H1 (cell line): ENCODE results near the gene NANOS3. TPM values are rescaled to one million over a fixed set of nuclear protein-coding genes. Genes with fewer than 3 reads are reported as not detected.

Source experiments
- ATF3 ChIP-seq: IDR thresholded peaks from 2 replicates; pipeline ENCODE4 v1.6.1; 2011; ENCODE audit warnings: low read depth, mild to moderate bottlenecking, low read length; ENCODE audit not compliant: insufficient read depth
- BCL11A ChIP-seq, 2 experiments: IDR thresholded peaks; one replicate each; pipeline ENCODE4 v1.6.1; 2011; ENCODE audit warnings: low read depth in 2 of 2, low read length in 2 of 2, mild to moderate bottlenecking in 2 of 2
- CHD2 ChIP-seq: IDR thresholded peaks from 2 replicates; pipeline ENCODE4 v1.6.1; 2012; ENCODE audit warnings: low read length, improper control_type of control experiment
- SIX5 ChIP-seq: IDR thresholded peaks from 2 replicates; pipeline ENCODE4 v1.6.1; 2011; ENCODE audit warnings: mild to moderate bottlenecking, low read depth, low read length
- polyA plus RNA-seq, 7 experiments: library from polyadenylated mRNA; depleted of rRNA in 3 of 7; stranded (reverse) in 5 of 7; unstranded in 2 of 7; fragments of >200 nt in 5 of 7; fragments of 200-250 nt in 2 of 7; gene quantifications; 1 replicate in 5 of 7; 2 replicates in 1 of 7; 4 replicates in 1 of 7; pipeline versions ENCODE4 v1.2.1 to v1.2.3, GENCODE V29; 2011 to 2013; ENCODE audit warnings: missing spikeins in 2 of 7, mixed read lengths in 2 of 7
- total RNA-seq: library from RNA; stranded (reverse); fragmentation: NEBNext Ultra II Directional; extraction: Animal tissue kit (Norgen Biotek cat#: 25700); gene quantifications from 2 replicates; pipeline ENCODE4 v1.2.1, GENCODE V29; 2021

The NANOS3 gene
- total and polyA plus RNA-seq, 2 of the 8 experiments (the other 6 are each of a cell fraction or from before 2014, with no cell fraction given), result 0.62 TPM; not detected in 1

GRCh38 chr19:13929340-13929739, 52.4 kb downstream of the NANOS3 start (continued):
- TF ChIP-seq BCL11A (IDR thresholded peaks at IDR 0.05; ENCODE audit: low read depth in 2 of 2, low read length in 2 of 2) (no peak), ATF3 (no peak), SIX5 (no peak), CHD2 (no peak)
- TF ChIP-seq, all 59 proteins: peak for 0
